H9 (cell line): Measurements from ENCODE around the gene EPS8L1. TPM values are rescaled to one million over a fixed set of nuclear protein-coding genes. Genes with fewer than 3 reads are reported as not detected.

Source experiments
- DNase-seq: peaks from one replicate; pipeline ENCODE4 v3.0.0-alpha.2; 2017
- H2AFZ ChIP-seq: one replicate; pipeline ENCODE4 v1.6.1; 2013; ENCODE audit warnings: mild to moderate bottlenecking, low read length, control low read depth, moderate library complexity
- H2AK5ac ChIP-seq: 2 replicates; pipeline ENCODE4 v1.6.1; 2013; ENCODE audit warnings: low read length, control low read depth, mixed read lengths; ENCODE audit not compliant: insufficient read length
- H2BK120ac ChIP-seq: one replicate; pipeline ENCODE4 v1.6.1; 2013; ENCODE audit warnings: low read depth, mild to moderate bottlenecking, low read length, control low read depth, inconsistent platforms; ENCODE audit not compliant: poor library complexity, severe bottlenecking
- H2BK12ac ChIP-seq: 2 replicates; pipeline ENCODE4 v1.6.1; 2013; ENCODE audit warnings: low read length, control low read depth, mixed read lengths, low read depth; ENCODE audit not compliant: insufficient read length
- H2BK15ac ChIP-seq: 2 replicates; pipeline ENCODE4 v1.6.1; 2013; ENCODE audit warnings: low read depth, low read length, control low read depth
- H2BK20ac ChIP-seq: one replicate; pipeline ENCODE4 v1.6.1; 2013; ENCODE audit warnings: low read depth, mild to moderate bottlenecking, low read length, control low read depth, inconsistent platforms; ENCODE audit not compliant: poor library complexity, severe bottlenecking
- H2BK5ac ChIP-seq: 2 replicates; pipeline ENCODE4 v1.6.1; 2013; ENCODE audit warnings: low read length, control low read depth, mixed read lengths; ENCODE audit not compliant: insufficient read length
- H3K14ac ChIP-seq: 2 replicates; pipeline ENCODE4 v1.6.1; 2013; ENCODE audit warnings: low read length, control low read depth; ENCODE audit not compliant: insufficient read depth
- H3K18ac ChIP-seq: 2 replicates; pipeline ENCODE4 v1.6.1; 2013; ENCODE audit warnings: low read depth, mild to moderate bottlenecking, mixed read lengths, low read length, control low read depth; ENCODE audit not compliant: insufficient read length
- H3K23ac ChIP-seq: 2 replicates; pipeline ENCODE4 v1.6.1; 2013; ENCODE audit warnings: low read length, control low read depth, mixed read lengths, low read depth; ENCODE audit not compliant: insufficient read length
- H3K23me2 ChIP-seq: 2 replicates; pipeline ENCODE4 v1.6.1; 2013; ENCODE audit warnings: low read depth, mild to moderate bottlenecking, mixed read lengths, low read length, control low read depth; ENCODE audit not compliant: insufficient read length, poor library complexity, severe bottlenecking
- H3K27ac ChIP-seq: 2 replicates; pipeline ENCODE4 v1.5.1; 2013; ENCODE audit warnings: low read length, control low read depth, mixed read lengths, low read depth; ENCODE audit not compliant: insufficient read length
- H3K27me3 ChIP-seq: 2 replicates; pipeline ENCODE4 v1.6.1; 2013; ENCODE audit warnings: low read length, control low read depth, inconsistent platforms; ENCODE audit not compliant: insufficient read depth
- H3K4ac ChIP-seq: 2 replicates; pipeline ENCODE4 v1.6.1; 2013; ENCODE audit warnings: low read depth, mild to moderate bottlenecking, control low read depth, inconsistent platforms, low read length, moderate library complexity
- H3K4me1 ChIP-seq: 2 replicates; pipeline ENCODE4 v1.6.1; 2013; ENCODE audit warnings: low read length, control low read depth, inconsistent platforms; ENCODE audit not compliant: insufficient read depth
- H3K4me2 ChIP-seq: 2 replicates; pipeline ENCODE4 v1.6.1; 2013; ENCODE audit warnings: low read length, control low read depth, mixed read lengths; ENCODE audit not compliant: insufficient read length, insufficient read depth
- H3K56ac ChIP-seq: 2 replicates; pipeline ENCODE4 v1.6.1; 2013; ENCODE audit warnings: low read depth, mild to moderate bottlenecking, mixed read lengths, low read length, control low read depth; ENCODE audit not compliant: insufficient read length
- H3K79me1 ChIP-seq: 2 replicates; pipeline ENCODE4 v1.6.1; 2013; ENCODE audit warnings: low read depth, mild to moderate bottlenecking, moderate library complexity, low read length, control low read depth, inconsistent platforms; ENCODE audit not compliant: insufficient read depth, poor library complexity, severe bottlenecking
- H3K79me2 ChIP-seq: 2 replicates; pipeline ENCODE4 v1.6.1; 2013; ENCODE audit warnings: low read length, control low read depth, inconsistent platforms; ENCODE audit not compliant: insufficient read depth
- H3K9ac ChIP-seq: 2 replicates; pipeline ENCODE4 v1.6.1; 2013; ENCODE audit warnings: low read length, control low read depth, mixed read lengths; ENCODE audit not compliant: insufficient read length; ENCODE audit errors: extremely low read depth
- H3K9me3 ChIP-seq: one replicate; pipeline ENCODE4 v1.6.1; 2013; ENCODE audit warnings: low read depth, low read length, inconsistent platforms; ENCODE audit not compliant: control insufficient read depth
- H3T11ph ChIP-seq: one replicate; pipeline ENCODE4 v1.6.1; 2013; ENCODE audit warnings: mild to moderate bottlenecking, low read length, control low read depth, inconsistent platforms
- H4K20me1 ChIP-seq: one replicate; pipeline ENCODE4 v1.6.1; 2013; ENCODE audit not compliant: control insufficient read depth, insufficient read length, insufficient read depth
- H4K5ac ChIP-seq: 2 replicates; pipeline ENCODE4 v1.6.1; 2013; ENCODE audit warnings: low read depth, mild to moderate bottlenecking, mixed read lengths, low read length, control low read depth; ENCODE audit not compliant: insufficient read length
- H4K8ac ChIP-seq: replicated peaks from 2 replicates; pipeline ENCODE4 v1.6.1; 2013; ENCODE audit warnings: low read length, control low read depth, mixed read lengths, low read depth; ENCODE audit not compliant: insufficient read length
- H4K91ac ChIP-seq: 2 replicates; pipeline ENCODE4 v1.6.1; 2013; ENCODE audit warnings: low read depth, mild to moderate bottlenecking, moderate library complexity, mixed read lengths, low read length, control low read depth; ENCODE audit not compliant: insufficient read length
- H3K27ac Mint-ChIP-seq, 3 experiments: 2 replicates in 2 of 3; 3 replicates in 1 of 3; pipeline ENCODE4 v1.8.0; 2020 to 2021; ENCODE audit warnings: mixed read lengths in 3 of 3, mild to moderate bottlenecking in 1 of 3, moderate library complexity in 1 of 3
- H3K27me3 Mint-ChIP-seq: 2 replicates; pipeline ENCODE4 v1.8.0; 2021; ENCODE audit warnings: low read depth, mild to moderate bottlenecking, moderate library complexity, mixed read lengths
- H3K36me3 Mint-ChIP-seq, 3 experiments: 2 replicates in 2 of 3; 3 replicates in 1 of 3; pipeline ENCODE4 v1.8.0; 2020 to 2021; ENCODE audit warnings: low read depth in 3 of 3, mixed read lengths in 3 of 3; ENCODE audit not compliant: insufficient read depth in 1 of 3
- H3K4me1 Mint-ChIP-seq, 2 experiments: 2 replicates each; pipeline ENCODE4 v1.8.0; 2020; ENCODE audit warnings: mixed read lengths in 2 of 2
- H3K4me3 Mint-ChIP-seq, 2 experiments: 2 replicates in 1 of 2; 3 replicates in 1 of 2; pipeline ENCODE4 v1.8.0; 2020 to 2021; ENCODE audit warnings: mild to moderate bottlenecking in 2 of 2, mixed read lengths in 2 of 2, moderate library complexity in 1 of 2
- H3K9me3 Mint-ChIP-seq, 2 experiments: 2 replicates in 1 of 2; 3 replicates in 1 of 2; pipeline ENCODE4 v1.8.0; 2020; ENCODE audit warnings: mild to moderate bottlenecking in 2 of 2, mixed read lengths in 2 of 2, moderate library complexity in 1 of 2
- WGBS: extraction: QIAGEN DNeasy Blood & Tissue Kit; methylation state at CpG from one replicate; pipeline ENCODE4 v1.1.7; 2013; ENCODE audit warnings: missing lambda C conversion rate, low lambda C conversion rate, mixed read lengths; ENCODE audit not compliant: insufficient read length; ENCODE audit errors: extremely low coverage; 5-methylcytosine and 5-hydroxymethylcytosine counted together
- total RNA-seq: library from RNA; stranded (reverse); gene quantifications from 2 replicates; pipeline ENCODE4 v1.2.1, GENCODE V29; 2021
- TF ChIP-seq, protein P1 (sequence below): fragments of 200-600 bp; sonication (generic); conservative IDR thresholded peaks from 3 replicates; pipeline ENCODE4 v1.8.0; 2021; ENCODE audit warnings: antibody characterized with exemption, mild to moderate bottlenecking

Gene EPS8L1
- total RNA-seq, 1 experiment from 2014 or later = 24.0 TPM

DNA sequence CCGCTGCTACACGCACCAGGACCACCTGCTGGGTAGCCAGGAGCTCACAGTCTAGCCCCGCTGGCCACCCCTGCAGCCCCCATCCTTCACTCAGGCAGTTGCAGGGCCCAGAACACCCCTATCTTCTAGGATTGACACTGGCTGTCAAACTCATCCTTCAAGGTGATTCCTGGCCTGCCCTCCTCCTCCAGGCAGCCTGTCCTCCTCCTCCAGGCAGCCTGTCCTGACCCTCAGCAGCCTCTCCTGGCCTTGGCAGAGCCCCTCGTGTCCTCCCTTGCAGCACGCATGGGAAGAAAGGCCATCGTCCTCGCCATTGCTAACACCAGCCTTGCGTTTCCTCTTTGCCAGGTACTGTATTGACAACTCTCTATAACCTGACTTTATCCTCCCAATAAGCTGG lies 3.8 kb upstream of the EPS8L1 start:
- H3K9me3 Mint-ChIP-seq = peaks cover 4 to 5% of the 10 kb centered on the region in 2 experiments; a peak in 4 of 5 replicates
- no peak overlapping the region for H4K5ac ChIP-seq
- H3K27ac Mint-ChIP-seq = 0 out of 7 replicates have a peak overlapping the region, but pooled peaks of 1 of the 3 experiments have one; percentile 32
- H2AK5ac ChIP-seq = no peak overlapping the region
- no peaks in the 10 kb centered on the region; a peak in 1 of 7 replicates for H3K36me3 Mint-ChIP-seq
- H2AFZ ChIP-seq = no peak overlapping the region
- H3T11ph ChIP-seq = no peak overlapping the region
- H3K18ac ChIP-seq = no peak overlapping the region
- H3K27ac ChIP-seq = no peak overlapping the region
- H4K8ac ChIP-seq = no peak overlapping the region
- peaks cover 8% of the 10 kb centered on the region for H3K23me2 ChIP-seq
- no peak overlapping the region for H4K91ac ChIP-seq
- H3K23ac ChIP-seq = no peak overlapping the region
- no CpG with 5 or more reads among the region's 8 CpGs for WGBS
- no peak overlapping the region for H2BK120ac ChIP-seq
- no peak overlapping the region for H3K4ac ChIP-seq
- no peaks in the 10 kb centered on the region for H3K9me3 ChIP-seq
- H2BK15ac ChIP-seq = no peak overlapping the region
- no peaks in the 10 kb centered on the region for H4K20me1 ChIP-seq
- no peak overlapping the region for H3K4me2 ChIP-seq
- TF ChIP-seq, protein P1, sequence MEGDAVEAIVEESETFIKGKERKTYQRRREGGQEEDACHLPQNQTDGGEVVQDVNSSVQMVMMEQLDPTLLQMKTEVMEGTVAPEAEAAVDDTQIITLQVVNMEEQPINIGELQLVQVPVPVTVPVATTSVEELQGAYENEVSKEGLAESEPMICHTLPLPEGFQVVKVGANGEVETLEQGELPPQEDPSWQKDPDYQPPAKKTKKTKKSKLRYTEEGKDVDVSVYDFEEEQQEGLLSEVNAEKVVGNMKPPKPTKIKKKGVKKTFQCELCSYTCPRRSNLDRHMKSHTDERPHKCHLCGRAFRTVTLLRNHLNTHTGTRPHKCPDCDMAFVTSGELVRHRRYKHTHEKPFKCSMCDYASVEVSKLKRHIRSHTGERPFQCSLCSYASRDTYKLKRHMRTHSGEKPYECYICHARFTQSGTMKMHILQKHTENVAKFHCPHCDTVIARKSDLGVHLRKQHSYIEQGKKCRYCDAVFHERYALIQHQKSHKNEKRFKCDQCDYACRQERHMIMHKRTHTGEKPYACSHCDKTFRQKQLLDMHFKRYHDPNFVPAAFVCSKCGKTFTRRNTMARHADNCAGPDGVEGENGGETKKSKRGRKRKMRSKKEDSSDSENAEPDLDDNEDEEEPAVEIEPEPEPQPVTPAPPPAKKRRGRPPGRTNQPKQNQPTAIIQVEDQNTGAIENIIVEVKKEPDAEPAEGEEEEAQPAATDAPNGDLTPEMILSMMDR = no peak
- H3K56ac ChIP-seq = no peak overlapping the region
- H3K79me1 ChIP-seq = no peaks in the 10 kb centered on the region
- H2BK20ac ChIP-seq = no peak overlapping the region
- H3K4me3 Mint-ChIP-seq = no peak overlapping the region
- H2BK5ac ChIP-seq = no peak overlapping the region
- no peaks in the 10 kb centered on the region for H3K79me2 ChIP-seq
- no peak overlapping the region for H3K9ac ChIP-seq
- no peak overlapping the region for H2BK12ac ChIP-seq
- H3K27me3 ChIP-seq = peaks cover 34% of the 10 kb centered on the region
- peaks cover 93% of the 10 kb centered on the region for H3K27me3 Mint-ChIP-seq
- no peak overlapping the region; the same call in 1 of the 2 replicates for H3K14ac ChIP-seq
- H3K4me1 ChIP-seq = peaks cover 9% of the 10 kb centered on the region
- no peak for DNase-seq
- H3K4me1 Mint-ChIP-seq = peaks cover 30 to 39% of the 10 kb centered on the region in 2 experiments
